PC-3 (cell line): ENCODE data around the gene KRCC1.

ENCODE experiments used
- EZH2 ChIP-seq: fragments of 300-600 bp; sonication (generic); IDR thresholded peaks from one replicate; pipeline ENCODE4 v1.6.1; 2017; ENCODE audit warnings: antibody characterized with exemption, mild to moderate bottlenecking, low read length; ENCODE audit not compliant: unreplicated experiment
- EZH2phosphoT487 ChIP-seq: fragments of 300-600 bp; sonication (generic); IDR thresholded peaks from 2 replicates; pipeline ENCODE4 v1.6.1; 2018; ENCODE audit warnings: mild to moderate bottlenecking, antibody characterized with exemption, low read length, borderline replicate concordance
- TF ChIP-seq, protein P1 (sequence below): fragments of 300-600 bp; sonication (generic); conservative IDR thresholded peaks from 2 replicates; pipeline ENCODE4 v1.5.1; 2017; ENCODE audit warnings: antibody characterized with exemption, low read depth, mild to moderate bottlenecking, low read length

DNA sequence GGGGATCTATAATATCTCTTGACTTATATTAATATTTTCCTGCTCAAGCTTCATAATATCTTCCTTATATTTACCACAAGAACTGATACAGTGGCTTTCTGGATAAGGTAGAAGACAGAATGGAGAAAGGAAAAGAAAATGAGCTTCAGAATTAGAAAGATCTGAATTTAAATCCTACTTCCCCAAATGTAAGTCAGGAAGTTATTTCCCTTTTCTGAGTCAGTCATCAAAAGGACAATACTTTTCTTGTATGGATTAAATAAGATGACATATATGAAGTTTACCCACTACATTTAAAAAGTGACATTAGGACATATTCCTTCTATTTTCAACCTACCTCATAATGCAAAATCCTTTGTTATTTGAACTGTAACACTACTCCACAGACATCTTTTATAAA lies 19.0 kb downstream of the KRCC1 start:
- no peak for TF ChIP-seq EZH2
- TF ChIP-seq, protein P1, sequence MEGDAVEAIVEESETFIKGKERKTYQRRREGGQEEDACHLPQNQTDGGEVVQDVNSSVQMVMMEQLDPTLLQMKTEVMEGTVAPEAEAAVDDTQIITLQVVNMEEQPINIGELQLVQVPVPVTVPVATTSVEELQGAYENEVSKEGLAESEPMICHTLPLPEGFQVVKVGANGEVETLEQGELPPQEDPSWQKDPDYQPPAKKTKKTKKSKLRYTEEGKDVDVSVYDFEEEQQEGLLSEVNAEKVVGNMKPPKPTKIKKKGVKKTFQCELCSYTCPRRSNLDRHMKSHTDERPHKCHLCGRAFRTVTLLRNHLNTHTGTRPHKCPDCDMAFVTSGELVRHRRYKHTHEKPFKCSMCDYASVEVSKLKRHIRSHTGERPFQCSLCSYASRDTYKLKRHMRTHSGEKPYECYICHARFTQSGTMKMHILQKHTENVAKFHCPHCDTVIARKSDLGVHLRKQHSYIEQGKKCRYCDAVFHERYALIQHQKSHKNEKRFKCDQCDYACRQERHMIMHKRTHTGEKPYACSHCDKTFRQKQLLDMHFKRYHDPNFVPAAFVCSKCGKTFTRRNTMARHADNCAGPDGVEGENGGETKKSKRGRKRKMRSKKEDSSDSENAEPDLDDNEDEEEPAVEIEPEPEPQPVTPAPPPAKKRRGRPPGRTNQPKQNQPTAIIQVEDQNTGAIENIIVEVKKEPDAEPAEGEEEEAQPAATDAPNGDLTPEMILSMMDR: no peak
- TF ChIP-seq EZH2phosphoT487: no peak
